Measurements from ENCODE around the gene AQP1.

DNA sequence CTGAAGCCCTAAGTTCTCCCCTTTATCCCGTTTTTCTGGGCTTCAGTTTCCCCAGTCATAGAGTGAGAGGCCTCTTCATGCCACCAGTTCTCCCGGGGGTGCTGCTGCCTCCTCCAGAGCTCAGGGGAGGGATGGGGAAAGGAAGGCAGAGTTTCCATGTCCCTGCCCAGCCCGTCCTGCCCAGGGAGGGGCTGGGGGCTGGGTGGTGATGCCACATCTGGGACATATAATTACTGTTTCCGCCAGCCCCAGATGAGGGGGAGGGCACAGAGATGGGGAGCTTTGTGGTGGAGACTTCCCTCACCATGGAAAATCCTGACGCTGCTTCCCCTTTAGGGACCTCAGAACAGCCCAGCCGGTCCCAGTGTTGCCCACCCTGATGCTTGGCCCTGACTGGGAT lies 4.1 kb downstream of the AQP1 start:
- no peak for TF ChIP-seq EP300 (IDR thresholded peaks at IDR 0.05)
- no peak for TF ChIP-seq POLR2A (IDR thresholded peaks at IDR 0.05)
